Omental fat pad (tissue), 4 donors: ENCODE measurements around the gene KLHDC8B. TPM values are rescaled to one million over a fixed set of nuclear protein-coding genes. Genes with fewer than 3 reads are reported as not detected.

Experiments used
- ATAC-seq: fragments of 150-250 bp; one replicate; pipeline ENCODE4 v1.9.1; 2016; ENCODE audit warnings: mild to moderate bottlenecking, moderate library complexity; ENCODE audit not compliant: low FRiP score
- DNase-seq: peaks from one replicate; pipeline ENCODE4 v3.0.0-alpha.2; 2019; ENCODE audit warnings: low spot score
- CTCF ChIP-seq, 3 donors: fragments of 450-650 bp; IDR thresholded peaks; one replicate each; pipeline ENCODE4 v1.5.1; 2016 to 2017; ENCODE audit warnings: antibody characterized with exemption in 3 of 3, mild to moderate bottlenecking in 3 of 3, moderate library complexity in 2 of 3
- total RNA-seq, 4 donors: library from RNA; depleted of rRNA; stranded (reverse); fragments of >200 nt; gene quantifications; one replicate each; pipeline ENCODE4 v1.1.0, GENCODE V29; 2016

The KLHDC8B gene
- total RNA-seq, 4 donors from 2014 or later, result 55.0 to 123 (median 65.5) TPM

- DNase-seq (no peak), ATAC-seq (no peak)
- TF ChIP-seq CTCF (IDR thresholded peaks at IDR 0.05), result no peak
These were observed 6.2 kb upstream of the KLHDC8B start for GRCh38 chr3:49164983-49165720.

DNA sequence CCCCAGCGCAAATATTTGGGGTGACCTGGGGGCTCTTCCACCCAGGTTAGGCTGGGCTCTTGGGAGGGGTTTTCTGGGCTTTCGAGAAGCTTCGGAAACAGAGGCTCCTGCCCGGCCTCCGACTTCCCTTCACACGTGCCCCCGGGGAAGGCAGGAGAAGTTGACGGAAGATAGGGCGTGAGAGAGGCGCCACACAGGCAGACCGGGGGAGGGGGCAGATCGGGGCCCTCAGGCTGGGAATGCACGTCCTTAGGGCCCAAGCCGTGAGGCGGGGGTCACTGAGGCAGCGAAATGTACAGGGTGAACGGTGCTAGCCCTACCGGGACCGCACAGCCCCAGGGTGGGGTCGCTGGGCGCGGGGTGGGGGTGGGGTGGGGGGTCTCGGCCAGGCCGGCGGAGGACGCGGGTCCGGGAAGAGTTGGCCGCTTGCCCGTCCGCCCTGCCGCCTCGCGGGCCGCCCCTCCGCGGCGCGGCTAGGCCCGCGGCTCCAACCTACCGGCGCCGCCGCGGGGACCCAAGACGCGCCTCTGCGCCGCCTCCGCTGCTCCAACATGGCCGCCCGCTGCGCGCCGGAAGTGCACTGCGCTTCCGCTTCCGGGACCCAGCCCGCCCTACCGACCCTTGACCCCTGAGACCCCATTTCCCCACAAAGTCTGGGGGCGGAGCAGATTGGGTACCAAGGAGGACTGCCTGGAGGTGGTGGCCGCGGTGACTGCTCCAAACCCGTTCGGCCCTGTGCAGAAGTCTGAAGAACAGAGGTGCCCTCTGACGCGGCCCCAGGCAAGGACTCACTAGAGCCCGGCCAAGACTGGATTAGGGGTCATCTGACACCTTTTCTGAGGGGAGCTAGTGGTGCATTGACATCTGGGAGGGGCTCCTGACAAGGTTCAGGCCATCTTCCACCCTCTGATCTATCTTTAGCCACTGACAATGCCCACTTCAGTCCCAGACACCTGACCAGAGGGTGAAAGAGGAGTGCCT is 5.3 kb upstream of the KLHDC8B start, which contains the start of gene CCDC71:
Gene CCDC71 (minus strand): TSS at position 561 of the 981 bp plus-strand sequence. CDS start 2,123 bp downstream, outside the sequence.
- ATAC-seq (no peak), DNase-seq (no peak)
- no peak for TF ChIP-seq CTCF (IDR thresholded peaks at IDR 0.05)

DNA sequence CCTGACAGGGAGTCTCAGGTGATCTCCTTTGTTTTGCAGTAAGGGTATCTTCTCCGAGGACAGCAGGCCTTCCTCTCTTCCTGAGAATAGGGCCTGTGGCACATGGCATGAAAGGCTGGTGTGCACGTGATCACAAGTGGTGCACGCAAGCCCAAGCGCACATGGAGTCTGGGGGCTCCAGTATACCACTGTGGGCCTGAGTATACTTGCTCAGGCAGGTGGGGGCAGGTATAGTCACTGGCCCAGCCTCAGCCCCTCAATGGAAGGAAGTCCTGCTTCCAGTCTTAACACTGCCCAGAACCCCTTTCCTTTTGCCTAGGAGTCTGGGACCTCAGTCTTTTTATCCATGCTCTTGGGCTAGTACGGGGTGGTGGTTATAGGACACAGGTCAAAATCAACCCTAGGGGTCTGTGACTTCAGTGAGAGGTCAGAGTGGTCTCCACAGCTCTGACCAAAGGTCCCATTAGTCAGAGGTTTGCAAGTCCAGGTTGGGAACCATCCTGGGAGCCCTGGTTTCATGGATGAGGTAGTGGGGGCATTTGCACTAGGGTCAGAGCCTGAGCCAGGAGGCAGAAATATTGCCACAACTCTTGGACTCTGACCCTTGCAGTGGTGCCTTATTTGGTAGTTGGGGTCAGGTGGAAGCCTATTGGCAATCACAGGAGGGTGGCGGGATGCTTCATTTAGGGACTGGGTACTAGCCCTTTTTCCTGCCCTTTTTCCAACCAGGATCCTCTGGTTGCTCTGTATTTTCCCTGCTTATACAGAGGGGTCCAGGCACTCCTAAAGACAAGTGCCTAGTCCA is 4.4 kb upstream of the KLHDC8B start:
- no peak for ATAC-seq
- DNase-seq, result no peak
- no peak for TF ChIP-seq CTCF (IDR thresholded peaks at IDR 0.05)

DNA sequence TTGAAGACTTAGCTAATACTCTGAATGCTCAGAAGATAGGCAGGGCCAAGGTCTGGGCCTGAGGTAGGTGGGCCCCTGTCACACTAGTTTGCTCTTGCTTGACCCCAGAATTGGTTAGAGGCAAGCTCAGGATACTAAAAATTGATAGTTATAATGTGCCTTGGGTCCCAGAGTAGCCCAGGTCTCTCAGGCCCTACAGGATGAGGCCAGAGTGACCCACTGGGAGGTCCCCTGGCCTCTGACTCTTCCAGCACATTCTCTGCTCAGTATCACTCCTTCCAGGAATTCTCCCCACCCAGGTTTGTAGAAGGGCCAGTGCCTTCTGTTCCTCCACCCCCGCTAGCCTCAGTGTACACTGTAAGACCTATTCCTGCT is 667 bp upstream of the KLHDC8B start:
- DNase-seq, result no peak
- no peak for TF ChIP-seq CTCF (IDR thresholded peaks at IDR 0.05)
- no peak for ATAC-seq

DNA sequence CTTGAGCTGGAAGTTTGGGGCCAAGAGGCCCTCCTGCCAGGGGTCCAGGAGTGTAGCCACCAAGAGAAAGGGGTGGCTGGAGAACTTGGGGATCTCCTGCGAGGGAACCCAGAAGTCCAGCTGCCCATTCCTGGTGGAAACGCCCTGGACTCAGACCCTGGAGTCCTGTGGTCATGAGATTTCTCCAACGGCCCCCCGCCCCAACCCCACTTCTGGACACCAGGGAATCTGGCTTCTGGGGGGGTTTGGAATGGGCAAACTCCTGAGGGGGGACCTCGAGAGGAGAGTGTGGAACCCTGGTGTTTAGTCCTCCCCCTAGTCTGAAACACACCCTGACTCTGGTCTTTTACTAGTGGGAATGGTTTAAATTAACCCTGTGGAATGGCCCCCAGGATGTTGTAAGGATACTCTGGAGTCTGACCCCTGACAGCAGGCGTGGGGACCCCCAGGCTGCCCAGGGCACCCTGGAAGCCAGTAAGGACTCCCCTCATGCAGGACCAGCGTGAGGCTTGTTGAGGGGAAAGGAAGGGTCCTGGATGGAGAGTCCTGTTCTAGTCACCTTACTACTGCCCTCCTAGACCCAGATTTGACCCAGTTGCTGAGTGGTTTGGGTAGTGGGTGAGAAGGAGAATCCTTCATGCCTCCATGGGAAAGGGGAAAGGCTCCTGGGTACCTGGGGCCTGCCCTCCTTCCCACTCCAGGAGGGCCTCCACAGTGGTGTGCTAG is 540 bp downstream of the KLHDC8B start:
- DNase-seq (no peak), ATAC-seq (peak; percentile 7)
- no peak for TF ChIP-seq CTCF (IDR thresholded peaks at IDR 0.05)

GRCh38 chr3:49172551-49173041 is 1.2 kb downstream of the KLHDC8B start:
- no peak for ATAC-seq
- DNase-seq, result no peak
- TF ChIP-seq CTCF (IDR thresholded peaks at IDR 0.05), result no peak
